Gastroesophageal sphincter (tissue), 4 donors: ENCODE measurements around the gene ZNF506. TPM values are rescaled to one million over a fixed set of nuclear protein-coding genes. Genes with fewer than 3 reads are reported as not detected.
"Not testable (repeated sequence)": the region's sequence is repeated elsewhere in the genome, so short reads cannot be mapped to it uniquely, and the experiment has no call there.

Experiments used
- ATAC-seq: fragments of 150-250 bp; one replicate; pipeline ENCODE4 v1.9.1; 2016; ENCODE audit warnings: mild to moderate bottlenecking, moderate library complexity
- H3K27ac ChIP-seq, 4 donors: fragments of 200-600 bp; sonication (generic) in 3 of 4; 1 replicate in 3 of 4; 2 replicates in 1 of 4; pipeline ENCODE4 v1.5.1; 2016 to 2019
- H3K27me3 ChIP-seq: fragments of 200-600 bp; sonication (generic); one replicate; pipeline ENCODE4 v1.5.1; 2019
- H3K36me3 ChIP-seq, 2 donors: fragments of 200-600 bp; sonication (generic); one replicate each; pipeline ENCODE4 v1.5.1; 2019; ENCODE audit warnings: control low read depth in 1 of 2
- H3K4me1 ChIP-seq, 3 donors: fragments of 200-600 bp; sonication (generic); 1 replicate in 2 of 3; 2 replicates in 1 of 3; pipeline ENCODE4 v1.5.1; 2016 to 2019; ENCODE audit warnings: control low read depth in 2 of 3
- H3K4me3 ChIP-seq, 2 donors: fragments of 200-600 bp; sonication (generic); one replicate each; pipeline ENCODE4 v1.5.1; 2019; ENCODE audit warnings: mild to moderate bottlenecking in 1 of 2, moderate library complexity in 1 of 2
- H3K9me3 ChIP-seq, 3 donors: fragments of 200-600 bp; sonication (generic); one replicate each; pipeline ENCODE4 v1.5.1; 2017 to 2019; ENCODE audit warnings: control low read depth in 2 of 3
- CTCF ChIP-seq, 4 experiments: fragments of 200-600 bp in 2 of 4; fragments of 450-650 bp in 2 of 4; sonication (generic) in 1 of 4; IDR thresholded peaks; one replicate each; pipeline ENCODE4 v1.5.1; 2017 to 2019; ENCODE audit warnings: antibody characterized with exemption in 4 of 4, mild to moderate bottlenecking in 2 of 4, moderate library complexity in 2 of 4
- EP300 ChIP-seq: sonication (generic); formaldehyde crosslinking; IDR thresholded peaks from one replicate; pipeline ENCODE4 v1.6.1; 2017; ENCODE audit warnings: antibody characterized with exemption, mild to moderate bottlenecking
- POLR2A ChIP-seq, 2 donors: fragments of 450-650 bp; IDR thresholded peaks; one replicate each; pipeline ENCODE4 v1.6.1; 2017; ENCODE audit warnings: antibody characterized with exemption in 2 of 2, mild to moderate bottlenecking in 2 of 2, moderate library complexity in 1 of 2
- POLR2AphosphoS5 ChIP-seq: sonication (generic); formaldehyde crosslinking; IDR thresholded peaks from one replicate; pipeline ENCODE4 v1.6.1; 2017; ENCODE audit warnings: antibody characterized with exemption
- WGBS, 2 donors: methylation state at CpG; one replicate each; pipeline ENCODE4 v1.1.5; 2018; ENCODE audit warnings: low coverage in 1 of 2; 5-methylcytosine and 5-hydroxymethylcytosine counted together
- total RNA-seq, 4 donors: library from RNA; depleted of rRNA; stranded (reverse); fragments of >200 nt; gene quantifications; one replicate each; pipeline ENCODE4 v1.1.0, GENCODE V29; 2016

ZNF506 gene
- total RNA-seq, result 10 to 100 TPM; 17.7 to 34.2 (median 25.9) TPM

- H3K27ac ChIP-seq, result peak within 1 kb of the TSS; percentile 77 to 96 (median 92)
- H3K36me3 ChIP-seq, result peaks cover 0 to 6% of the 10 kb centered on the region in 2 donors
- peaks cover 0 to 49% (median 8%) of the 10 kb centered on the region in 3 donors for H3K4me1 ChIP-seq
- 0% methylated on average over 7 of the region's 28 CpGs; no CpG with 5 or more reads in 1 of the 2 donors for WGBS, 2 donors
- no peaks in the 10 kb centered on the region for H3K27me3 ChIP-seq
- H3K4me3 ChIP-seq, result peak within 1 kb of the TSS; percentile 59 to 82
- ATAC-seq, result peak; percentile 99
- H3K9me3 ChIP-seq, result peaks cover 0 to 7% (median 0%) of the 10 kb centered on the region in 3 donors
- TF ChIP-seq POLR2A (IDR thresholded peaks at IDR 0.05), result peak; percentile 84 to 91
- no peak for TF ChIP-seq EP300
- TF ChIP-seq CTCF (IDR thresholded peaks at IDR 0.05), result no peak
- peak; percentile 95 for TF ChIP-seq POLR2AphosphoS5
These were observed at the start of gene ZNF506 for GRCh38 chr19:19821366-19821951. TSS of gene ZNF506 (minus strand) at chr19:19821750. CDS start at chr19:19821603, 147 bp downstream.

- peaks cover 0 to 44% (median 3%) of the 10 kb centered on the region in 3 donors for H3K4me1 ChIP-seq
- H3K27ac ChIP-seq, H3K27me3 ChIP-seq, H3K4me3 ChIP-seq, H3K9me3 ChIP-seq, ATAC-seq: not testable (repeated sequence)
- 84 to 90% methylated on average over 3 to 4 of the region's 5 CpGs for WGBS, 2 donors
- H3K36me3 ChIP-seq, result peaks cover 0 to 16% of the 10 kb centered on the region in 2 donors
These were observed 48.5 kb upstream of the ZNF506 start for GRCh38 chr19:19870086-19870485.

- Histone ChIP-seq H3K4me3 (peak overlapping the region; percentile 61 to 64), H3K36me3 (peaks cover 0 to 7% of the 10 kb centered on the region in 2 donors), H3K4me1 (peaks cover 0 to 42% (median 3%) of the 10 kb centered on the region in 3 donors), H3K27ac (peak overlapping the region; percentile 72 to 95 (median 92)), H3K27me3 (no peaks in the 10 kb centered on the region), H3K9me3 (no peaks in the 10 kb centered on the region)
- 3% methylated on average over 6 to 23 of the region's 23 CpGs for WGBS, 2 donors
- TF ChIP-seq POLR2AphosphoS5 (no peak), CTCF (IDR thresholded peaks at IDR 0.05) (no peak), EP300 (no peak), POLR2A (IDR thresholded peaks at IDR 0.05) (no peak)
- no peak for ATAC-seq
These were observed 45.2 kb upstream of the ZNF506 start for GRCh38 chr19:19866611-19867248.

- Histone ChIP-seq H3K27me3 (peaks cover under 1% of the 10 kb centered on the region), H3K36me3 (no peaks in the 10 kb centered on the region), H3K9me3 (no peaks in the 10 kb centered on the region), H3K27ac (peak within 1 kb of the TSS; percentile 72 to 95 (median 92)), H3K4me1 (peaks cover 0 to 35% (median 3%) of the 10 kb centered on the region in 3 donors), H3K4me3 (peak within 1 kb of the TSS; percentile 61 to 64)
- ATAC-seq, result peak; percentile 100
- TF ChIP-seq CTCF (IDR thresholded peaks at IDR 0.05) (no peak), EP300 (no peak), POLR2AphosphoS5 (peak; percentile 88), POLR2A (IDR thresholded peaks at IDR 0.05) (peak; percentile 81 to 86)
- WGBS, 2 donors, result 0 to 1% methylated on average over 6 to 18 of the region's 43 CpGs
These were observed 44.4 kb upstream of the ZNF506 start, which contains the start of gene ZNF253 for GRCh38 chr19:19865750-19866610. TSS of gene ZNF253 (plus strand) at chr19:19865882. CDS start at chr19:19865997, 115 bp downstream.
